ENCODE results near the gene MORF4L2.

MORF4L2 gene

DNA sequence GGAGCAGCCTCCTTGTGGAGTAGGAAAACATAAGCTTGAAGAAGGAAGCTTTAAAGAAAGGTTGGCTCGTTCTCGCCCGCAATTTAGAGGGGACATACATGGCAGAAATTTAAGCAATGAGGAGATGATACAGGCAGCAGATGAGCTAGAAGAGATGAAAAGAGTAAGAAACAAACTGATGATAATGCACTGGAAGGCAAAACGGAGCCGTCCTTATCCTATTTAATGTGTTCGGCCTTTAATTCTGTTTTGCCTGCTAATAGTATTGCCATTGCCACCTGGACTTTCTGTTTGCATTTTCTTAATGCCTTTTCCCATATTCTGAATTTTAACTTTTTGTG is 56.4 kb downstream of the MORF4L2 start:
- H3K4me3 Mint-ChIP-seq: peak overlapping the region; percentile 77
- no peaks in the 10 kb centered on the region for H3K9me3 Mint-ChIP-seq
- H3K4me1 Mint-ChIP-seq: peaks cover 14% of the 10 kb centered on the region
- CTCF ChIA-PET: interaction anchor here (0.6 kb wide), 1 partner anchor 101 kb away, joined by 3 read pairs; no protein-coding TSS in a partner anchor
- no peak for DNase-seq
- H3K27ac Mint-ChIP-seq: no peak overlapping the region
- no peaks in the 10 kb centered on the region for H3K27me3 Mint-ChIP-seq
- H3K36me3 Mint-ChIP-seq: peaks cover 1% of the 10 kb centered on the region

DNA sequence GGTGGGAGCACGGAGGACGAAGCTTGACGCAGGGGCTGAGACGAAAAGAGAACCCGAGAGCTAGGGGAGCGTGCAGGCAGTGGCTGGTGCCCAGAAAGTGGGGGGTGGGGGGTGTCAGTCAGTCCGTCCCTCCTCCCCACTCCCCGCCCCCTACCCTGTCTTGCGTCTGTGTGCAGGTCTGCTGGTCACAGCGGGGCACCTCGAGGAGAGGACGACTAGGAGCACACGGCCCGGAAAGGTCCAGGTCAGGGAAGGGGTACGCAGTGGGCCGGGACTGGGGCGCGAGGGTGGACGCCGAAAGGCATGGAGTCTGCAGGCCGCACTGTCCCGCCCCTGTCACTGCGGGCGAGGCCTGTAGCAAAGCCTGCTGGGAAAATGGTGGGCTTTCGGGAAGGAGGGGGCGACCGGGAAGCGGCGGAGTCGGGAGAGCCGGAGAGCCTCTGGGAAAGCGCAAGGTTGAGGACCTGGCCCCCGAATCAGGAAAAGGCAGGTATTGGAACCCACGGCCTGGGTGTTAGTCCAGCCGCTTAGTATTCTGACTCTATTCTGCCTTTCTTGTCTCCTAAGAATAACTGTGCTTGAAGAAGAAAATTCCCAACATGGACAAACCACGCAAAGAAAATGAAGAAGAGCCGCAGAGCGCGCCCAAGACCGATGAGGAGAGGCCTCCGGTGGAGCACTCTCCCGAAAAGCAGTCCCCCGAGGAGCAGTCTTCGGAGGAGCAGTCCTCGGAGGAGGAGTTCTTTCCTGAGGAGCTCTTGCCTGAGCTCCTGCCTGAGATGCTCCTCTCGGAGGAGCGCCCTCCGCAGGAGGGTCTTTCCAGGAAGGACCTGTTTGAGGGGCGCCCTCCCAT is 57.0 kb downstream of the MORF4L2 start:
- Mint-ChIP-seq H3K27ac (peak overlapping the region; percentile 65), H3K9me3 (no peaks in the 10 kb centered on the region), H3K4me1 (peaks cover 14% of the 10 kb centered on the region), H3K36me3 (peaks cover 1% of the 10 kb centered on the region), H3K27me3 (no peaks in the 10 kb centered on the region), H3K4me3 (peak overlapping the region; percentile 77)
- CTCF ChIA-PET: interaction anchor here (0.6 kb wide), 1 partner anchor 102 kb away, joined by 3 read pairs; no protein-coding TSS in a partner anchor
- peak; percentile 44 for DNase-seq

DNA sequence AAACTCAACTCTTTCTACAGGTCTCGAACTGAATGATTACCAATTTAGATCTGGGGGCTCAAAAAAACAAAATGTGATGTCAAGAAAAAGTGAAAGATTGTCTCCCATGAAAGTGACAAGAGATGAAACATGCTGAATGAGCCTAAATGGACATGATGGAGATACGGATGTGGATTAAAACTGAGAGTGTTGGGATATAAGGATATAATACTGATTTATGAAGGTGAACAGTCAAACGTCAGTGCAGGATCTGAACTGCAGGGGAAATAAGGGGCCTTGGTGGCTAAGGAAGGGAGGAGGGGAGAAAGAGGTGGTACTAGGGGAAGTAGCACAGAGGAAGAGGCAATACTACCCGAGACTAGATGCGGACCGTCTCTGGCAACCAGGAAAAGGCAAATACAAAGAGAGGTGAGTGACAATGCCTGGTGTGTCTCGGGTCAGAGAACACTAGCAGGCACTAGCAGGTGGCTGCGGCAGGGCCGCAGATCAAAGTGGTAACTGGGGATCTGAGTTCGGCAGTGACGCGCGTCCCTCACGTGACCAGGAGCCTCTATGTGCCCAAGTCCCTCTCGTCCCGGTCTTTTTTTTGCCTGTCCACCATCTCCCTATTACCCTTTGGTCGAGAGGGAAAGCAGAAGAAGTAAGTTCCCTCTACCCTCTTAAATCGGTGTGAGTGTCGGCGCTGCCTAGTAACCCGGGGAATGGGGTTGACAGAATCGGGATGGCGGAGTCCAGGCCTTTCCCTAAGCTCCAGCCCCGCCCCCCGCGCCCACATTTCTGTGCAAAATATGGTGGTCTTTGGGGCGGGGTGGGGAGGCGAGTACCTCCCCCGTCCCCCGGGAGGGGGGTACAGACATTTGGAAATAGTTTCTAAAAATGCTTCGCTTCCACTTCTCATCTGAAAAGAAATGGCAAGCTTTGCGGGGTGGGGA is 57.8 kb downstream of the MORF4L2 start, which contains the start of gene TCEAL1:
TCEAL1 (plus strand) TSS at position 590 of the 932 bp plus-strand sequence. CDS start 942 bp downstream, outside the sequence.
- Mint-ChIP-seq H3K9me3 (no peaks in the 10 kb centered on the region), H3K4me3 (peak within 1 kb of the TSS; percentile 77), H3K36me3 (peaks cover 1% of the 10 kb centered on the region), H3K4me1 (peaks cover 14% of the 10 kb centered on the region), H3K27me3 (no peaks in the 10 kb centered on the region), H3K27ac (peak within 1 kb of the TSS; percentile 65)
- CTCF ChIA-PET: no interaction called here
- DNase-seq: peak; percentile 52

DNA sequence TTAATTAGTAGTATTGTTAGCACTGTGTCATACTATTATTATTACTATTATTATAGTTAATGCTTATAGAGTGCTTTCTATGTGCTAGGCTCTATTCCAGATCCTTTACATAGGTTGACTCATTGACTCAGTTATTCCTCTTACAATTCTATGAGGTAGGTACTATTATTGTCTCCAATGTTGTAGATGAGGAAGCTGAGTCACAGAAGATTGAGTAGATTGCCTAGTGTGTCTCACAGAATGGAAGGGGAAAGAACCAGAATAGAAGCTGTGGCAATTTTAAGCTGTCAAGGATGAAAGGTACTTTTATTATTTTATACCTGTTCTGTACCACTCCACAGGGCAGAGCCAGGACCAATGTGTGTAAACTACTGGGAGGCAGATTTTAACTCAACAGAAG is 59.6 kb downstream of the MORF4L2 start:
- Mint-ChIP-seq H3K4me3 (no peak overlapping the region), H3K9me3 (no peaks in the 10 kb centered on the region), H3K27ac (no peak overlapping the region), H3K36me3 (peaks cover 1% of the 10 kb centered on the region), H3K27me3 (no peaks in the 10 kb centered on the region), H3K4me1 (peaks cover 14% of the 10 kb centered on the region)
- CTCF ChIA-PET: no interaction called here
- DNase-seq: no peak

Data from activated naive CD4-positive, alpha-beta T cell treated with anti-CD3 and anti-CD28 coated beads, Interleukin-2, amount 10 ng/mL, durations not matched to agents 7 days and 5 days (primary cell).